ENCODE results near the gene C10orf62. TPM values are rescaled to one million over a fixed set of nuclear protein-coding genes. Genes with fewer than 3 reads are reported as not detected.
A peak's percentile ranks its signal among the peaks of the same experiment; 100 is the strongest.

Gene C10orf62
- total and polyA plus RNA-seq, 9 donors, result 0.14 TPM; not detected in 8

GRCh38 chr10:97599272-97599619, 9.7 kb downstream of the C10orf62 start:
- Histone ChIP-seq H3K27me3 (ENCODE audit: control insufficient read depth, insufficient read depth, low read length) (no peaks in the 10 kb centered on the region), H3K4me3 (ENCODE audit: low read length) (no peak overlapping the region), H3K9me3 (replicated peaks; ENCODE audit: control insufficient read depth, low read depth, low read length) (no peaks in the 10 kb centered on the region), H3K36me3 (ENCODE audit: control insufficient read depth, insufficient read depth, low read length) (no peaks in the 10 kb centered on the region), H3K27ac (ENCODE audit: low read length) (no peak overlapping the region), H3K4me1 (ENCODE audit: control insufficient read depth, insufficient read depth, low read length) (peaks cover 16% of the 10 kb centered on the region)
- no peak for DNase-seq
- WGBS (ENCODE audit: insufficient coverage), result 74% methylated on average over 2 of the region's 6 CpGs

GRCh38 chr10:97600616-97601015, 11.1 kb downstream of the C10orf62 start:
- DNase-seq, result no peak
- Histone ChIP-seq H3K27me3 (ENCODE audit: control insufficient read depth, insufficient read depth, low read length) (no peaks in the 10 kb centered on the region), H3K4me1 (ENCODE audit: control insufficient read depth, insufficient read depth, low read length) (peaks cover 16% of the 10 kb centered on the region), H3K36me3 (ENCODE audit: control insufficient read depth, insufficient read depth, low read length) (no peaks in the 10 kb centered on the region), H3K4me3 (ENCODE audit: low read length) (no peak overlapping the region), H3K27ac (ENCODE audit: low read length) (peak overlapping the region; percentile 11), H3K9me3 (replicated peaks; ENCODE audit: control insufficient read depth, low read depth, low read length) (no peaks in the 10 kb centered on the region)
- WGBS (ENCODE audit: insufficient coverage), result no CpG with 5 or more reads among the region's 1 CpG

- 59% methylated on average over 19 of the region's 21 CpGs for WGBS (ENCODE audit: insufficient coverage)
- Histone ChIP-seq H3K27ac (ENCODE audit: low read length) (peak overlapping the region; percentile 29), H3K36me3 (ENCODE audit: control insufficient read depth, insufficient read depth, low read length) (no peaks in the 10 kb centered on the region), H3K9me3 (replicated peaks; ENCODE audit: control insufficient read depth, low read depth, low read length) (no peaks in the 10 kb centered on the region), H3K4me3 (ENCODE audit: low read length) (no peak overlapping the region), H3K4me1 (ENCODE audit: control insufficient read depth, insufficient read depth, low read length) (peaks cover 14% of the 10 kb centered on the region), H3K27me3 (ENCODE audit: control insufficient read depth, insufficient read depth, low read length) (no peaks in the 10 kb centered on the region)
- DNase-seq, result peak; percentile 42
These were observed 12.0 kb downstream of the C10orf62 start for GRCh38 chr10:97601268-97602215.

GRCh38 chr10:97607095-97607636, 17.6 kb downstream of the C10orf62 start:
- no peak overlapping the region for H3K27ac ChIP-seq (ENCODE audit: low read length)
- 90% methylated on average over 4 of the region's 5 CpGs for WGBS (ENCODE audit: insufficient coverage)
- no peak overlapping the region for H3K4me3 ChIP-seq (ENCODE audit: low read length)
- peaks cover 10% of the 10 kb centered on the region for H3K4me1 ChIP-seq (ENCODE audit: control insufficient read depth, insufficient read depth, low read length)
- no peaks in the 10 kb centered on the region for H3K27me3 ChIP-seq (ENCODE audit: control insufficient read depth, insufficient read depth, low read length)
- DNase-seq, result no peak
- no peaks in the 10 kb centered on the region for H3K36me3 ChIP-seq (ENCODE audit: control insufficient read depth, insufficient read depth, low read length)
- no peaks in the 10 kb centered on the region for H3K9me3 ChIP-seq (replicated peaks; ENCODE audit: control insufficient read depth, low read depth, low read length)

GRCh38 chr10:97608991-97609561, 19.6 kb downstream of the C10orf62 start:
- H3K27me3 ChIP-seq (ENCODE audit: control insufficient read depth, insufficient read depth, low read length), result no peaks in the 10 kb centered on the region
- no peak overlapping the region for H3K27ac ChIP-seq (ENCODE audit: low read length)
- WGBS (ENCODE audit: insufficient coverage), result 81% methylated on average over 3 of the region's 13 CpGs
- no peak overlapping the region for H3K4me3 ChIP-seq (ENCODE audit: low read length)
- H3K36me3 ChIP-seq (ENCODE audit: control insufficient read depth, insufficient read depth, low read length), result no peaks in the 10 kb centered on the region
- peak; percentile 46 for DNase-seq
- peaks cover 12% of the 10 kb centered on the region for H3K4me1 ChIP-seq (ENCODE audit: control insufficient read depth, insufficient read depth, low read length)
- H3K9me3 ChIP-seq (replicated peaks; ENCODE audit: control insufficient read depth, low read depth, low read length), result no peaks in the 10 kb centered on the region

- no peak for DNase-seq
- Histone ChIP-seq H3K27me3 (ENCODE audit: control insufficient read depth, insufficient read depth, low read length) (no peaks in the 10 kb centered on the region), H3K36me3 (ENCODE audit: control insufficient read depth, insufficient read depth, low read length) (no peaks in the 10 kb centered on the region), H3K9me3 (replicated peaks; ENCODE audit: control insufficient read depth, low read depth, low read length) (no peaks in the 10 kb centered on the region), H3K27ac (ENCODE audit: low read length) (no peak overlapping the region), H3K4me3 (ENCODE audit: low read length) (no peak overlapping the region), H3K4me1 (ENCODE audit: control insufficient read depth, insufficient read depth, low read length) (peaks cover 12% of the 10 kb centered on the region)
- 85% methylated on average over 7 of the region's 12 CpGs for WGBS (ENCODE audit: insufficient coverage)
These were observed 22.0 kb downstream of the C10orf62 start for GRCh38 chr10:97611473-97611872.

GRCh38 chr10:97612386-97612785, 22.9 kb downstream of the C10orf62 start:
- Histone ChIP-seq H3K27me3 (ENCODE audit: control insufficient read depth, insufficient read depth, low read length) (no peaks in the 10 kb centered on the region), H3K9me3 (replicated peaks; ENCODE audit: control insufficient read depth, low read depth, low read length) (no peaks in the 10 kb centered on the region), H3K4me1 (ENCODE audit: control insufficient read depth, insufficient read depth, low read length) (peaks cover 12% of the 10 kb centered on the region), H3K27ac (ENCODE audit: low read length) (no peak overlapping the region), H3K36me3 (ENCODE audit: control insufficient read depth, insufficient read depth, low read length) (no peaks in the 10 kb centered on the region), H3K4me3 (ENCODE audit: low read length) (no peak overlapping the region)
- WGBS (ENCODE audit: insufficient coverage), result no CpG with 5 or more reads among the region's 2 CpGs
- peak; percentile 81 for DNase-seq

- no peaks in the 10 kb centered on the region for H3K36me3 ChIP-seq (ENCODE audit: control insufficient read depth, insufficient read depth, low read length)
- no peaks in the 10 kb centered on the region for H3K27me3 ChIP-seq (ENCODE audit: control insufficient read depth, insufficient read depth, low read length)
- H3K4me1 ChIP-seq (ENCODE audit: control insufficient read depth, insufficient read depth, low read length), result no peaks in the 10 kb centered on the region
- H3K9me3 ChIP-seq (replicated peaks; ENCODE audit: control insufficient read depth, low read depth, low read length), result no peaks in the 10 kb centered on the region
- no peak overlapping the region for H3K27ac ChIP-seq (ENCODE audit: low read length)
- no CpG with 5 or more reads among the region's 4 CpGs for WGBS (ENCODE audit: insufficient coverage)
- no peak overlapping the region for H3K4me3 ChIP-seq (ENCODE audit: low read length)
- no peak for DNase-seq
These were observed 28.8 kb downstream of the C10orf62 start for GRCh38 chr10:97618285-97618684.

GRCh38 chr10:97618733-97619132, 29.2 kb downstream of the C10orf62 start:
- Histone ChIP-seq H3K4me3 (ENCODE audit: low read length) (no peak overlapping the region), H3K9me3 (replicated peaks; ENCODE audit: control insufficient read depth, low read depth, low read length) (no peaks in the 10 kb centered on the region), H3K4me1 (ENCODE audit: control insufficient read depth, insufficient read depth, low read length) (no peaks in the 10 kb centered on the region), H3K36me3 (ENCODE audit: control insufficient read depth, insufficient read depth, low read length) (no peaks in the 10 kb centered on the region), H3K27me3 (ENCODE audit: control insufficient read depth, insufficient read depth, low read length) (no peaks in the 10 kb centered on the region), H3K27ac (ENCODE audit: low read length) (no peak overlapping the region)
- DNase-seq, result no peak
- no CpG with 5 or more reads among the region's 4 CpGs for WGBS (ENCODE audit: insufficient coverage)

GRCh38 chr10:97623277-97623676, 33.8 kb downstream of the C10orf62 start:
- Histone ChIP-seq H3K9me3 (replicated peaks; ENCODE audit: control insufficient read depth, low read depth, low read length) (no peaks in the 10 kb centered on the region), H3K4me1 (ENCODE audit: control insufficient read depth, insufficient read depth, low read length) (no peaks in the 10 kb centered on the region), H3K27me3 (ENCODE audit: control insufficient read depth, insufficient read depth, low read length) (no peaks in the 10 kb centered on the region), H3K36me3 (ENCODE audit: control insufficient read depth, insufficient read depth, low read length) (no peaks in the 10 kb centered on the region), H3K27ac (ENCODE audit: low read length) (no peak overlapping the region), H3K4me3 (ENCODE audit: low read length) (no peak overlapping the region)
- WGBS (ENCODE audit: insufficient coverage), result no CpG with 5 or more reads among the region's 1 CpG
- DNase-seq, result no peak
